MM.1S (cell line): ENCODE data around the gene FARP1.

Experiments used
- DNase-seq: peaks from one replicate; pipeline ENCODE4 v3.0.0-alpha.2; 2015
- H2AFZ ChIP-seq: fragments of 300-600 bp; sonication (generic); 2 replicates; pipeline ENCODE4 v1.6.0; 2016; ENCODE audit warnings: antibody characterized with exemption, low read length
- H3F3A ChIP-seq: fragments of 300-600 bp; sonication (generic); 2 replicates; pipeline ENCODE4 v1.6.1; 2016; ENCODE audit warnings: mild to moderate bottlenecking, antibody characterized with exemption, low read length, moderate library complexity, mixed read lengths; ENCODE audit not compliant: insufficient read depth
- H3K27ac ChIP-seq: fragments of 300-600 bp; sonication (generic); 2 replicates; pipeline ENCODE4 v1.5.1; 2016; ENCODE audit warnings: mild to moderate bottlenecking, low read length
- H3K27me3 ChIP-seq: fragments of 300-600 bp; sonication (generic); replicated peaks from 2 replicates; pipeline ENCODE4 v1.6.0; 2016; ENCODE audit warnings: low read length; ENCODE audit not compliant: insufficient read depth
- H3K36me3 ChIP-seq: fragments of 300-600 bp; sonication (generic); replicated peaks from 2 replicates; pipeline ENCODE4 v1.6.1; 2016; ENCODE audit warnings: mild to moderate bottlenecking, low read length, mixed read lengths; ENCODE audit not compliant: insufficient read depth
- H3K4me1 ChIP-seq: fragments of 300-600 bp; sonication (generic); 2 replicates; pipeline ENCODE4 v1.6.1; 2016; ENCODE audit warnings: low read length, mixed read lengths
- H3K4me2 ChIP-seq: fragments of 300-600 bp; sonication (generic); 2 replicates; pipeline ENCODE4 v1.6.0; 2016; ENCODE audit warnings: low read depth, low read length
- H3K4me3 ChIP-seq: fragments of 300-600 bp; sonication (generic); 2 replicates; pipeline ENCODE4 v1.5.1; 2016; ENCODE audit warnings: low read length, mixed read lengths
- H3K79me2 ChIP-seq: fragments of 300-600 bp; sonication (generic); 2 replicates; pipeline ENCODE4 v1.6.1; 2016; ENCODE audit warnings: mixed run types, low read length, mixed read lengths
- H3K9ac ChIP-seq: fragments of 300-600 bp; sonication (generic); 2 replicates; pipeline ENCODE4 v1.6.1; 2016; ENCODE audit warnings: low read length, mixed read lengths
- H3K9me2 ChIP-seq: fragments of 300-600 bp; sonication (generic); replicated peaks from 2 replicates; pipeline ENCODE4 v1.6.1; 2016; ENCODE audit warnings: mild to moderate bottlenecking, low read length, mixed read lengths; ENCODE audit not compliant: insufficient read depth
- H3K9me3 ChIP-seq: fragments of 300-600 bp; sonication (generic); replicated peaks from 2 replicates; pipeline ENCODE4 v1.6.1; 2016; ENCODE audit warnings: mild to moderate bottlenecking, low read length, mixed read lengths; ENCODE audit not compliant: insufficient read depth
- H4K20me1 ChIP-seq: fragments of 300-600 bp; sonication (generic); 2 replicates; pipeline ENCODE4 v1.6.1; 2016; ENCODE audit warnings: mild to moderate bottlenecking, low read length, moderate library complexity, mixed read lengths; ENCODE audit not compliant: insufficient read depth
- EZH2 ChIP-seq: fragments of 300-600 bp; sonication (generic); optimal IDR thresholded peaks from 2 replicates; pipeline ENCODE3; 2017; ENCODE audit warnings: low read depth, mild to moderate bottlenecking, antibody characterized with exemption, low read length, mixed read lengths
- EZH2phosphoT487 ChIP-seq: fragments of 300-600 bp; sonication (generic); IDR thresholded peaks from 2 replicates; pipeline ENCODE4 v1.6.1; 2018; ENCODE audit warnings: antibody characterized with exemption, low read length
- TF ChIP-seq, protein P1 (sequence below): fragments of 300-600 bp; sonication (generic); IDR thresholded peaks from 2 replicates; pipeline ENCODE4 v1.5.1; 2016; ENCODE audit warnings: antibody characterized with exemption, low read length, mixed read lengths

The FARP1 gene

DNA sequence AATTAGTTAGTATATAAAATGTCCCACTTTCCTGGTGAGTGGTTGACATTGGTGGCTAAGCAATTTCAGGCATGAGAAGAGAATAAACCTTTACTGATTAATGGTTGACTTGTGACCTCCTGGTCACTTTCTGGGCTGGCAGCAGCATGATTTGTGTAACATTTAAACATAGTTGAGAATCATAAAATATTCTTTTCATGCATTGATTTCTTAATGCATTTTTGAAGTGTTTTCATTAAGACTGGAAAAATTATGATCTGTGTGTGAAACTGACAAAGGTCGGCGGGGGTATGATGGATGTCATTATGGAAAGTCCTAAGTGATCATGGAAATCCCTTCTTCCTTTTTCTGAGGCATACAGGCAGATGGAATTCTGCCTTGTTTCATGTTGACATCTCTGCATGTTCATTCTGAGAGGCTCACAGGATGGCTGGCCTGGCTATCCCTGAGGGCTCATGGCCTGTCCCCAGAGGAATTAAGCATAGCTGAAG lies 132.8 kb downstream of the FARP1 start:
- Histone ChIP-seq H3K9me3 (no peaks in the 10 kb centered on the region), H2AFZ (no peak overlapping the region), H3K4me2 (no peak overlapping the region), H3K4me1 (no peaks in the 10 kb centered on the region), H3K79me2 (no peaks in the 10 kb centered on the region), H3K27me3 (no peaks in the 10 kb centered on the region), H3K9ac (no peak overlapping the region), H3K9me2 (no peaks in the 10 kb centered on the region), H3K36me3 (no peaks in the 10 kb centered on the region), H3K27ac (no peak overlapping the region), H3K4me3 (no peak overlapping the region), H3F3A (no peaks in the 10 kb centered on the region), H4K20me1 (no peaks in the 10 kb centered on the region)
- DNase-seq, result no peak
- TF ChIP-seq, protein P1, sequence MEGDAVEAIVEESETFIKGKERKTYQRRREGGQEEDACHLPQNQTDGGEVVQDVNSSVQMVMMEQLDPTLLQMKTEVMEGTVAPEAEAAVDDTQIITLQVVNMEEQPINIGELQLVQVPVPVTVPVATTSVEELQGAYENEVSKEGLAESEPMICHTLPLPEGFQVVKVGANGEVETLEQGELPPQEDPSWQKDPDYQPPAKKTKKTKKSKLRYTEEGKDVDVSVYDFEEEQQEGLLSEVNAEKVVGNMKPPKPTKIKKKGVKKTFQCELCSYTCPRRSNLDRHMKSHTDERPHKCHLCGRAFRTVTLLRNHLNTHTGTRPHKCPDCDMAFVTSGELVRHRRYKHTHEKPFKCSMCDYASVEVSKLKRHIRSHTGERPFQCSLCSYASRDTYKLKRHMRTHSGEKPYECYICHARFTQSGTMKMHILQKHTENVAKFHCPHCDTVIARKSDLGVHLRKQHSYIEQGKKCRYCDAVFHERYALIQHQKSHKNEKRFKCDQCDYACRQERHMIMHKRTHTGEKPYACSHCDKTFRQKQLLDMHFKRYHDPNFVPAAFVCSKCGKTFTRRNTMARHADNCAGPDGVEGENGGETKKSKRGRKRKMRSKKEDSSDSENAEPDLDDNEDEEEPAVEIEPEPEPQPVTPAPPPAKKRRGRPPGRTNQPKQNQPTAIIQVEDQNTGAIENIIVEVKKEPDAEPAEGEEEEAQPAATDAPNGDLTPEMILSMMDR, result no peak
- TF ChIP-seq EZH2phosphoT487, result no peak
- TF ChIP-seq EZH2, result no peak

DNA sequence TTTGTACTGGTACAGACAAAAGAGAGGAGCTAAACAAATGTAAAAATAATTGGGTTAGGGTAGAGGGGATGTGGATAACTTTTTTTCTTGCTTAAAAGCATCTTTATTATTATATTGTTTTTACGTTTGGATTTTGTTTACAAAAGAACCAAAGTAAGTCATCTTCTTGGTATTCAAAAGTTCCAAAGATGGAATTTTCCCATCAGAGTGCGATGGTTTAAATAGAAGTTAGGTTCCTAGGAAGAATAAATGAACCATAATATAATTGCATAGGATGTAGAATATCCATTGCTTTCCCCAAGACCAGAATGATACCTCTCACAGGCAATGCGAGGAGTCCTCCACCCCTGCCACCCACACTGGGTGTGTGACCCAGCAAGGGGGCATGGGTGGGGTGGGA lies 133.6 kb downstream of the FARP1 start:
- Histone ChIP-seq H3K79me2 (no peaks in the 10 kb centered on the region), H3K36me3 (no peaks in the 10 kb centered on the region), H3K9me2 (no peaks in the 10 kb centered on the region), H3K4me2 (no peak overlapping the region), H3K27ac (no peak overlapping the region), H4K20me1 (no peaks in the 10 kb centered on the region), H3K4me3 (no peak overlapping the region), H2AFZ (no peak overlapping the region), H3F3A (no peaks in the 10 kb centered on the region), H3K9me3 (no peaks in the 10 kb centered on the region), H3K4me1 (no peaks in the 10 kb centered on the region), H3K27me3 (no peaks in the 10 kb centered on the region), H3K9ac (no peak overlapping the region)
- no peak for DNase-seq
- TF ChIP-seq, protein P1, result no peak
- no peak for TF ChIP-seq EZH2
- no peak for TF ChIP-seq EZH2phosphoT487

DNA sequence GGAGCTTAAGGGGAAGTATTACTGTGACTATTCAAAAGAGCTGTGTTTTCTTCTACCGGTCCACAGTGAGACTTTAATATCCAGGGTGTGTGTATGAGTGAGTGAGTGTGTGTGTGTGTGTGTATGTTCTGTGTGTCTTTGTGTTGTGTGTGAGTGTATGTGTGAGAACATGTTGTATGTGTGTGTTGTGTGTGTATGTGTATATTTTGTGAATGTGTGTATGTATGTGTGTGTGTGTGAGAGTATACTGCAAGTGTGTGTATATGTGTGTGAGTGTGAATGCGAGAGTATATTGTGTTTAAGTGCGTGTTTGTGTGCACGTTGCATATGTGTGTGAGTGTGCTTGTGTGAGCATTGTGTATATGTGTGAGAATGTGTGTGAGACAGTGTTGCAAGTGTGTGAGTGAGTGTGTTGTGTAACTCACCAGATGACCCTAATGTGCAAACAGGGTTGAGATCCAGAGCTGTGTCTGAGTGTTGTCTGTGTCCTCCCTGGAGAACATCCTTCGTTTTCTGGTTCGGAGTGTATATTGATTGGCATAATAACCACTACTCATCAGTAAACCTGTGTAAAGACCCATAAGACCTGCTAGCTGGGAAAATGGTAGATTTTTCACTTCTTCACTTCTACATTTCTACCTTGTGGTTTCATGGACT lies 135.3 kb downstream of the FARP1 start:
- no peaks in the 10 kb centered on the region for H3K36me3 ChIP-seq
- H3K4me3 ChIP-seq, result no peak overlapping the region
- no peaks in the 10 kb centered on the region for H3F3A ChIP-seq
- no peaks in the 10 kb centered on the region for H3K4me1 ChIP-seq
- no peaks in the 10 kb centered on the region for H3K79me2 ChIP-seq
- H3K4me2 ChIP-seq, result no peak overlapping the region
- H3K27ac ChIP-seq, result no peak overlapping the region
- H3K9ac ChIP-seq, result no peak overlapping the region
- H3K9me3 ChIP-seq, result no peaks in the 10 kb centered on the region
- H4K20me1 ChIP-seq, result no peaks in the 10 kb centered on the region
- TF ChIP-seq EZH2phosphoT487 (no peak), EZH2 (no peak)
- TF ChIP-seq, protein P1, result no peak
- no peaks in the 10 kb centered on the region for H3K9me2 ChIP-seq
- H3K27me3 ChIP-seq, result no peaks in the 10 kb centered on the region
- DNase-seq, result no peak
- H2AFZ ChIP-seq, result no peak overlapping the region
